HCT116 (cell line): ENCODE data around the gene S100A10. TPM values are rescaled to one million over a fixed set of nuclear protein-coding genes. Genes with fewer than 3 reads are reported as not detected.

Experiments
- ATAC-seq: fragments of 200-7000 bp; cut with Tn5 transposase; 2 replicates; pipeline ENCODE4 v1.9.1; 2020; ENCODE audit warnings: mild to moderate bottlenecking, moderate library complexity
- BruUV-seq: library from RNA; stranded (reverse); fragments of 400-500 nt; replicated peaks from 2 replicates; lab custom pipeline; 2021; lab: Mats Ljungman, UMichigan
- CTCF ChIA-PET: fragments of 300-600 bp; sonication (Branson Sonifier 250); formaldehyde crosslinking; loops from one replicate; lab custom pipeline; 2021; ENCODE audit warnings: antibody characterized with exemption; lab: Charles Lee
- POLR2A ChIA-PET: fragments of 300-600, 350-600 bp; sonication (Branson Sonifier 250); formaldehyde crosslinking; loops from one replicate; lab custom pipeline; 2021; ENCODE audit warnings: antibody characterized with exemption; lab: Charles Lee
- RAD21 ChIA-PET, 2 experiments: fragments of 300-600 bp; sonication (Branson Sonifier 250); formaldehyde crosslinking; loops; one replicate each; lab custom pipeline; 2023; ENCODE audit warnings: low total read pairs in 2 of 2; ENCODE audit not compliant: uncharacterized antibody in 2 of 2, unreplicated experiment in 2 of 2, low non-redundant PET in 1 of 2; lab: Charles Lee
- DNase-seq: peaks from one replicate; pipeline ENCODE4 v3.0.0-alpha.2; 2010; ENCODE audit warnings: low read depth, low spot score
- H2AFZ ChIP-seq: fragments of 200-600 bp; shearing (Covaris generic), sonication (generic); 2 replicates; pipeline ENCODE4 v1.6.1; 2017; ENCODE audit warnings: low read depth, mixed run types, mixed read lengths, antibody characterized with exemption, low read length; ENCODE audit not compliant: poor library complexity, severe bottlenecking
- H3K27ac ChIP-seq: 2 replicates; pipeline ENCODE4 v1.5.1; 2012; ENCODE audit warnings: low read depth, low read length
- H3K27me3 ChIP-seq: fragments of 200-600 bp; sonication (generic); 2 replicates; pipeline ENCODE4 v1.6.1; 2016; ENCODE audit warnings: mixed run types, low read length, mixed read lengths; ENCODE audit not compliant: insufficient read depth
- H3K36me3 ChIP-seq, 2 experiments: fragments of 200-500 bp in 1 of 2; fragments of 200-600 bp in 1 of 2; sonication (Bioruptor generic) in 1 of 2; sonication (generic) in 1 of 2; 2 replicates each; pipeline versions ENCODE4 v1.5.1 to v1.6.1; 2014 to 2016; ENCODE audit warnings: low read length in 2 of 2, inconsistent platforms in 1 of 2, mixed read lengths in 1 of 2, mixed run types in 1 of 2; ENCODE audit not compliant: insufficient read depth in 2 of 2, control insufficient read depth in 1 of 2
- H3K4me1 ChIP-seq, 2 experiments: fragments of 200-600 bp in 1 of 2; sonication (generic) in 1 of 2; 2 replicates each; pipeline versions ENCODE4 v1.5.1 to v1.6.1; 2012 to 2017; ENCODE audit warnings: low read length in 2 of 2, inconsistent platforms in 1 of 2, mild to moderate bottlenecking in 1 of 2, mixed read lengths in 1 of 2, mixed run types in 1 of 2, moderate library complexity in 1 of 2; ENCODE audit not compliant: insufficient read depth in 2 of 2, control insufficient read depth in 1 of 2
- H3K4me2 ChIP-seq: fragments of 200-600 bp; sonication (generic); 2 replicates; pipeline ENCODE4 v1.6.1; 2017; ENCODE audit warnings: mixed run types, low read length, mixed read lengths
- H3K4me3 ChIP-seq, 2 experiments: fragments of 200-600 bp in 1 of 2; sonication (generic) in 1 of 2; replicated peaks in 1 of 2; 2 replicates each; pipeline ENCODE4 v1.5.1; 2011 to 2016; ENCODE audit warnings: low read length in 2 of 2, control low read depth in 1 of 2, low read depth in 1 of 2, mild to moderate bottlenecking in 1 of 2, mixed read lengths in 1 of 2, mixed run types in 1 of 2
- H3K79me2 ChIP-seq: fragments of 200-600 bp; sonication (generic); 2 replicates; pipeline ENCODE4 v1.6.1; 2017; ENCODE audit warnings: mild to moderate bottlenecking, mixed run types, low read length, moderate library complexity, mixed read lengths; ENCODE audit not compliant: insufficient read depth
- H3K9ac ChIP-seq: fragments of 200-600 bp; sonication (generic); 2 replicates; pipeline ENCODE4 v1.6.1; 2016; ENCODE audit warnings: low read length, mixed read lengths
- H3K9me2 ChIP-seq: fragments of 200-600 bp; sonication (generic), shearing (Covaris generic); 2 replicates; pipeline ENCODE4 v1.6.1; 2017; ENCODE audit warnings: mixed run types, mild to moderate bottlenecking, moderate library complexity; ENCODE audit not compliant: insufficient read depth
- H3K9me3 ChIP-seq, 2 experiments: fragments of 200-500 bp in 1 of 2; fragments of 200-600 bp in 1 of 2; sonication (Bioruptor generic) in 1 of 2; sonication (generic) in 1 of 2; 2 replicates each; pipeline ENCODE4 v1.6.1; 2014 to 2017; ENCODE audit warnings: low read length in 2 of 2, mixed read lengths in 2 of 2, inconsistent platforms in 1 of 2, low read depth in 1 of 2, mild to moderate bottlenecking in 1 of 2, mixed run types in 1 of 2, moderate library complexity in 1 of 2; ENCODE audit not compliant: control insufficient read depth in 1 of 2, insufficient read depth in 1 of 2
- H4K20me1 ChIP-seq: fragments of 200-600 bp; sonication (generic), shearing (Covaris generic); 2 replicates; pipeline ENCODE4 v1.6.1; 2017; ENCODE audit warnings: mixed run types, mild to moderate bottlenecking, moderate library complexity; ENCODE audit not compliant: insufficient read depth
- EGR1 ChIP-seq: IDR thresholded peaks from 2 replicates; pipeline ENCODE4 v1.6.1; 2012; ENCODE audit warnings: low read depth
- FOSL1 ChIP-seq: IDR thresholded peaks from 2 replicates; pipeline ENCODE4 v1.6.1; 2012; ENCODE audit warnings: low read depth
- JUND ChIP-seq: IDR thresholded peaks from 2 replicates; pipeline ENCODE4 v1.6.1; 2012
- RAD21 ChIP-seq: IDR thresholded peaks from 2 replicates; pipeline ENCODE4 v1.6.1; 2012; ENCODE audit warnings: low read depth, mild to moderate bottlenecking
- intact Hi-C: fragments of 100-400 bp; cut with micrococcal nuclease; formaldehyde crosslinking; loops from 2 replicates; pipeline ENCODE4 v1.10.0; 2022
- total RNA-seq: library from RNA; stranded (reverse); gene quantifications from one replicate; pipeline ENCODE4 v1.2.1, GENCODE V29; 2021; ENCODE audit not compliant: unreplicated experiment
- TF ChIP-seq, protein P1 (sequence below), 3 experiments: fragments of 200-600 bp in 1 of 3; sonication (generic) in 1 of 3; IDR thresholded peaks in 2 of 3; conservative IDR thresholded peaks in 1 of 3; 2 replicates each; pipeline ENCODE4 v1.5.1; 2012 to 2017; ENCODE audit warnings: low read depth in 2 of 3, low read length in 2 of 3, antibody characterized with exemption in 1 of 3, borderline replicate concordance in 1 of 3, control low read depth in 1 of 3, mild to moderate bottlenecking in 1 of 3, mixed read lengths in 1 of 3, mixed run types in 1 of 3, moderate library complexity in 1 of 3; ENCODE audit not compliant: insufficient read depth in 1 of 3

Gene S100A10
- total RNA-seq, 1 experiment from 2014 or later: 340 TPM

DNA sequence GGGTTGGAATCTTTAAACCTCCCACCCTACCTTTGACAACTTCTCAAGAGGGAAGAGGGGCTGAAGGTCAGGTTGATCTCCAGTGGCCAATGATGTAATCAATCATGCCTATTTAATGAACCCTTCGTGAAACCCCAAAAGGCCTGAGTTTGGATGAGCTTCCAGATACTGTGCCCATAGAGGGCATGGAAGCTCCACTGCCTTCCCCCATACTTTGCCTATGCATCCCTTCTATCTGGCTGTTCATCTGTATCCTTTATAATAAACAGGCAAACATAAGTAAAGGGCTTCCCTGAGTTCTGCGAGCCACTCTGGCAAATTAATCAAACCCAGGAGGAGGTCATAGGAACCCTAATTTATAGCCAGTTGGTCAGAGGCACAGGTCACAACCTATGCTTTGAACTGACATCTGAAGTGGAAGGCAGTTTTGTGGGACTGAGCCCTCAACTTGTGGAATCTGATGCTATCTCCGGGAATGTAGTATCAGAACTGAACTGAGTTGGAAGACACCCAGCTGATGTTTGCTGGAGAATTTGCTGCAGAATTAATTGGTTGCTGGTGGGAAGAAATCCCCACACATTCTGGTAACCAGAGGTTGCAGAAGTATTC lies 24.8 kb downstream of the S100A10 start:
- H3K4me2 ChIP-seq: peak overlapping the region; percentile 34; the same call in 1 of the 2 replicates

More for the DNA sequence above, 24.8 kb downstream of the S100A10 start:
- intact Hi-C loops: loop anchor here (1.0 kb wide), 2 partner anchors 28 to 35 kb away; no protein-coding TSS in a partner anchor
- no peak overlapping the region for H2AFZ ChIP-seq
- ChIA-PET RAD21 (interaction anchor here (0.6 to 1.9 kb wide), 12 partner anchors 17 to 44 kb away, joined by 3 to 25 read pairs (median 5); partner anchors contain the start of gene S100A10 (in 1 of the 2)), CTCF (interaction anchor here (1.3 to 8.8 kb wide), 14 partner anchors 8 to 84 kb away, joined by 4 to 168 read pairs (median 13); partner anchors contain the start of genes S100A10, S100A11 and THEM4), POLR2A (interaction anchor here (0.9 to 2.3 kb wide), 5 partner anchors 7 to 29 kb away, joined by 3 to 8 read pairs (median 6); partner anchors contain the start of gene S100A10)
- no peaks in the 10 kb centered on the region for H3K27me3 ChIP-seq
- no peaks in the 10 kb centered on the region for H3K9me3 ChIP-seq
- TF ChIP-seq EGR1 (no peak), JUND (no peak), RAD21 (peak; percentile 58), FOSL1 (no peak)
- TF ChIP-seq, protein P1, sequence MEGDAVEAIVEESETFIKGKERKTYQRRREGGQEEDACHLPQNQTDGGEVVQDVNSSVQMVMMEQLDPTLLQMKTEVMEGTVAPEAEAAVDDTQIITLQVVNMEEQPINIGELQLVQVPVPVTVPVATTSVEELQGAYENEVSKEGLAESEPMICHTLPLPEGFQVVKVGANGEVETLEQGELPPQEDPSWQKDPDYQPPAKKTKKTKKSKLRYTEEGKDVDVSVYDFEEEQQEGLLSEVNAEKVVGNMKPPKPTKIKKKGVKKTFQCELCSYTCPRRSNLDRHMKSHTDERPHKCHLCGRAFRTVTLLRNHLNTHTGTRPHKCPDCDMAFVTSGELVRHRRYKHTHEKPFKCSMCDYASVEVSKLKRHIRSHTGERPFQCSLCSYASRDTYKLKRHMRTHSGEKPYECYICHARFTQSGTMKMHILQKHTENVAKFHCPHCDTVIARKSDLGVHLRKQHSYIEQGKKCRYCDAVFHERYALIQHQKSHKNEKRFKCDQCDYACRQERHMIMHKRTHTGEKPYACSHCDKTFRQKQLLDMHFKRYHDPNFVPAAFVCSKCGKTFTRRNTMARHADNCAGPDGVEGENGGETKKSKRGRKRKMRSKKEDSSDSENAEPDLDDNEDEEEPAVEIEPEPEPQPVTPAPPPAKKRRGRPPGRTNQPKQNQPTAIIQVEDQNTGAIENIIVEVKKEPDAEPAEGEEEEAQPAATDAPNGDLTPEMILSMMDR (IDR thresholded peaks at IDR 0.05 in 2 of 3, conservative IDR thresholded peaks at IDR 0.05 in 1 of 3; ENCODE audit: borderline replicate concordance in 1 of 3, insufficient read depth in 1 of 3, low read depth in 2 of 3, low read length in 2 of 3): peak in 2 of 3 experiments; percentile 33 to 34; a peak in 2 of 6 replicates
- no peaks in the 10 kb centered on the region for H4K20me1 ChIP-seq
- H3K9me2 ChIP-seq: no peaks in the 10 kb centered on the region
- no peaks in the 10 kb centered on the region for H3K79me2 ChIP-seq
- no peak for DNase-seq
- peak; percentile 41 for ATAC-seq
- H3K4me3 ChIP-seq: no peak overlapping the region
- H3K27ac ChIP-seq: no peak overlapping the region
- H3K4me1 ChIP-seq: peaks cover 43 to 58% of the 10 kb centered on the region in 2 experiments
- H3K36me3 ChIP-seq: no peaks in the 10 kb centered on the region
- BruUV-seq: no TSS peak
- no peak overlapping the region for H3K9ac ChIP-seq
